ENCODE results near the gene CRTC3.

DNA sequence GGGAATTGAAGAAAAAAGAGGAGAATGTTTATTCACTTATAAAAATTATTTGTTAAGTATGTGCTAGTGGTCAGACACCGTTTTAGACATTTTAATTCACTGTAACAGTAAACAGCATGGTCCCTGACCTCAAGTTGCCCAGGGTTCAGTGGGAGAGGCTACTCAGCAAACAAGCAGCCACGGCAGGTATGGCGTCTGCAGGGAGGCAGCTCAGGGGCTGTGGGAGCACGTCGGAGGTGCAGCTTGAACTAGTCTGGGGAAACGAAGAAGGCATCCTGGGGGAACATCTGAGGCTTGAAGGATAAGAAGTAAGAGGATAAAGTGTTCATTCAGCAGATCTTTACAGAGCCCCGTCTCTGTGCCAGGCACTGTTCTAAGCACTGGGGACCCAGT, 66.0 kb downstream of the CRTC3 start:
- TF ChIP-seq, protein P1, sequence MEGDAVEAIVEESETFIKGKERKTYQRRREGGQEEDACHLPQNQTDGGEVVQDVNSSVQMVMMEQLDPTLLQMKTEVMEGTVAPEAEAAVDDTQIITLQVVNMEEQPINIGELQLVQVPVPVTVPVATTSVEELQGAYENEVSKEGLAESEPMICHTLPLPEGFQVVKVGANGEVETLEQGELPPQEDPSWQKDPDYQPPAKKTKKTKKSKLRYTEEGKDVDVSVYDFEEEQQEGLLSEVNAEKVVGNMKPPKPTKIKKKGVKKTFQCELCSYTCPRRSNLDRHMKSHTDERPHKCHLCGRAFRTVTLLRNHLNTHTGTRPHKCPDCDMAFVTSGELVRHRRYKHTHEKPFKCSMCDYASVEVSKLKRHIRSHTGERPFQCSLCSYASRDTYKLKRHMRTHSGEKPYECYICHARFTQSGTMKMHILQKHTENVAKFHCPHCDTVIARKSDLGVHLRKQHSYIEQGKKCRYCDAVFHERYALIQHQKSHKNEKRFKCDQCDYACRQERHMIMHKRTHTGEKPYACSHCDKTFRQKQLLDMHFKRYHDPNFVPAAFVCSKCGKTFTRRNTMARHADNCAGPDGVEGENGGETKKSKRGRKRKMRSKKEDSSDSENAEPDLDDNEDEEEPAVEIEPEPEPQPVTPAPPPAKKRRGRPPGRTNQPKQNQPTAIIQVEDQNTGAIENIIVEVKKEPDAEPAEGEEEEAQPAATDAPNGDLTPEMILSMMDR (IDR thresholded peaks at IDR 0.05): no peak
- no peak for TF ChIP-seq POLR2A (IDR thresholded peaks at IDR 0.05)
